Activated CD8-positive, alpha-beta memory T cell treated with anti-CD3 and anti-CD28 coated beads, Interleukin-2, amount 10 ng/mL, durations not matched to agents 7 days and 5 days (primary cell): ENCODE measurements around the gene CILP. TPM values are rescaled to one million over a fixed set of nuclear protein-coding genes. Genes with fewer than 3 reads are reported as not detected.

Experiments used
- total RNA-seq, 2 experiments: library from RNA; stranded (reverse); gene quantifications; one replicate each; pipeline ENCODE4 v1.2.3, GENCODE V29; 2021

Gene CILP
- total RNA-seq, 2 experiments from 2014 or later, result 0.05 TPM; not detected in 1

Other genes with a start within 250 kb of the CILP start
- gene SPG21, start 221.6 kb downstream of the CILP start, total RNA-seq, result 10 to 100 TPM; 56.0 to 60.4 TPM
- 10 to 100 TPM; 20.2 to 22.8 TPM for gene MTFMT, start 181.8 kb downstream of the CILP start, total RNA-seq
- gene SLC51B, start 166.1 kb downstream of the CILP start, total RNA-seq, result not detected
- not detected for gene RASL12, start 143.5 kb downstream of the CILP start, total RNA-seq
- gene KBTBD13, start 134.7 kb downstream of the CILP start, total RNA-seq, result not detected
- 1 to 10 TPM; 3.3 to 4.7 TPM for gene UBAP1L, start 96.3 kb downstream of the CILP start, total RNA-seq
- gene PDCD7, start 77.7 kb downstream of the CILP start, total RNA-seq, result 10 to 100 TPM; 40.0 to 40.2 TPM
- gene CLPX, start 26.1 kb downstream of the CILP start, total RNA-seq, result 10 to 100 TPM; 46.8 to 58.8 TPM
- gene PARP16, start 75.4 kb upstream of the CILP start, total RNA-seq, result 10 to 100 TPM; 11.7 to 19.7 TPM
- gene RNU5A-1, start 84.6 kb upstream of the CILP start, total RNA-seq, result not detected
- 10 to 100 TPM in 1 of 2 experiments, not detected in 1; 15.8 TPM for gene RNU5B-1, start 93.2 kb upstream of the CILP start, total RNA-seq
- gene IGDCC3, start 166.5 kb upstream of the CILP start, total RNA-seq, result not detected
- under 1 TPM; 0.14 to 0.26 TPM for gene IGDCC4, start 211.5 kb upstream of the CILP start, total RNA-seq